ENCODE measurements around the gene DOCK7. TPM values are rescaled to one million over a fixed set of nuclear protein-coding genes. Genes with fewer than 3 reads are reported as not detected.

Gene DOCK7
- total RNA-seq, 1 experiment from 2014 or later, result 57.2 TPM

- peak overlapping the region; percentile 99 for H3K27ac ChIP-seq (ENCODE audit: low read length)
- BruUV-seq (replicated peaks), result TSS peak; percentile 94
- no peak; the same call in 1 of the 2 replicates for ATAC-seq
- no peaks in the 10 kb centered on the region for H3K9me3 ChIP-seq (ENCODE audit: control insufficient read depth, insufficient read depth, low read depth, low read length)
- intact Hi-C loops (cut with micrococcal nuclease; ENCODE audit: unreplicated experiment), result no loop called here
- TF ChIP-seq, protein P1, sequence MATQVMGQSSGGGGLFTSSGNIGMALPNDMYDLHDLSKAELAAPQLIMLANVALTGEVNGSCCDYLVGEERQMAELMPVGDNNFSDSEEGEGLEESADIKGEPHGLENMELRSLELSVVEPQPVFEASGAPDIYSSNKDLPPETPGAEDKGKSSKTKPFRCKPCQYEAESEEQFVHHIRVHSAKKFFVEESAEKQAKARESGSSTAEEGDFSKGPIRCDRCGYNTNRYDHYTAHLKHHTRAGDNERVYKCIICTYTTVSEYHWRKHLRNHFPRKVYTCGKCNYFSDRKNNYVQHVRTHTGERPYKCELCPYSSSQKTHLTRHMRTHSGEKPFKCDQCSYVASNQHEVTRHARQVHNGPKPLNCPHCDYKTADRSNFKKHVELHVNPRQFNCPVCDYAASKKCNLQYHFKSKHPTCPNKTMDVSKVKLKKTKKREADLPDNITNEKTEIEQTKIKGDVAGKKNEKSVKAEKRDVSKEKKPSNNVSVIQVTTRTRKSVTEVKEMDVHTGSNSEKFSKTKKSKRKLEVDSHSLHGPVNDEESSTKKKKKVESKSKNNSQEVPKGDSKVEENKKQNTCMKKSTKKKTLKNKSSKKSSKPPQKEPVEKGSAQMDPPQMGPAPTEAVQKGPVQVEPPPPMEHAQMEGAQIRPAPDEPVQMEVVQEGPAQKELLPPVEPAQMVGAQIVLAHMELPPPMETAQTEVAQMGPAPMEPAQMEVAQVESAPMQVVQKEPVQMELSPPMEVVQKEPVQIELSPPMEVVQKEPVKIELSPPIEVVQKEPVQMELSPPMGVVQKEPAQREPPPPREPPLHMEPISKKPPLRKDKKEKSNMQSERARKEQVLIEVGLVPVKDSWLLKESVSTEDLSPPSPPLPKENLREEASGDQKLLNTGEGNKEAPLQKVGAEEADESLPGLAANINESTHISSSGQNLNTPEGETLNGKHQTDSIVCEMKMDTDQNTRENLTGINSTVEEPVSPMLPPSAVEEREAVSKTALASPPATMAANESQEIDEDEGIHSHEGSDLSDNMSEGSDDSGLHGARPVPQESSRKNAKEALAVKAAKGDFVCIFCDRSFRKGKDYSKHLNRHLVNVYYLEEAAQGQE (IDR thresholded peaks at IDR 0.05; ENCODE audit: insufficient read depth in 1 of 2, low read depth in 2 of 2, low read length in 1 of 2), result no peak
- CTCF ChIA-PET, result no interaction called here
- no peaks in the 10 kb centered on the region for H3K27me3 ChIP-seq (ENCODE audit: control insufficient read depth, insufficient read depth, low read length)
- POLR2A ChIA-PET, result interaction anchor here (0.7 to 1.2 kb wide), 2 partner anchors 8 to 104 kb away, joined by 4 to 5 read pairs; no protein-coding TSS in a partner anchor
- H3K4me3 ChIP-seq (ENCODE audit: low read depth in 2 of 2, low read length in 2 of 2), result peak overlapping the region; percentile 84 to 95
- in situ Hi-C loops (cut with HindIII; ENCODE audit: low pct_unique_long_range_greater_than_20kb, low sequenced_read_pairs), result no loop called here
- H3K36me3 ChIP-seq (ENCODE audit: control insufficient read depth, insufficient read depth, low read length), result peaks cover 11% of the 10 kb centered on the region
- no peak for DNase-seq (ENCODE audit: low read depth, low spot score)
- H3K4me1 ChIP-seq (ENCODE audit: control insufficient read depth, insufficient read depth, low read length), result peaks cover 11% of the 10 kb centered on the region
Measured at GRCh38 chr1:62435231-62436038, 252.8 kb downstream of the DOCK7 start.

DNA sequence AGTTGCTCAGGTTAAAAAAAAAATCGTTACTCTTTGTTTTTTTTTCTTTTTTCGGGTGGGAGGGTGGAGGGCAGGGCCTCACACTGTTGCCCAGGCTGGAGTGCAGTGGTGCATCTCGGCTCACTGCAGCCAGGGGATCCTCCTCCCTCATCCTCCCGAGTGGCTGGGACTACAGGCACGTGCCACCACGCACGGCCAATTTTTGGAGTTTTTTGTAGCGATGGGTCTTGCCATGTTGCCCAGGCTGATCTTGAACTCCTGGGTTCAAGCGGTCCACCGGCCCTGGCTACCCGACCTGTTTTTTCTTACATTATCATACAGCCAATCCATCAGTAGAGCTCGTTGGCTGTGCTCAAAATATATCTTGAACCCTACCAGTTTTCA is 253.6 kb downstream of the DOCK7 start:
- in situ Hi-C loops (cut with HindIII; ENCODE audit: low pct_unique_long_range_greater_than_20kb, low sequenced_read_pairs) (no loop called here), intact Hi-C loops (cut with micrococcal nuclease; ENCODE audit: unreplicated experiment) (no loop called here)
- CTCF ChIA-PET, result no interaction called here
- DNase-seq (ENCODE audit: low read depth, low spot score), result no peak
- no TSS peak for BruUV-seq (replicated peaks)
- H3K36me3 ChIP-seq (ENCODE audit: control insufficient read depth, insufficient read depth, low read length), result peaks cover 7% of the 10 kb centered on the region
- no peaks in the 10 kb centered on the region for H3K9me3 ChIP-seq (ENCODE audit: control insufficient read depth, insufficient read depth, low read depth, low read length)
- H3K4me3 ChIP-seq (ENCODE audit: low read depth in 2 of 2, low read length in 2 of 2), result no peak overlapping the region
- no peak for TF ChIP-seq POLR2AphosphoS5 (IDR thresholded peaks at IDR 0.05; ENCODE audit: low read depth, low read length)
- TF ChIP-seq, protein P2, sequence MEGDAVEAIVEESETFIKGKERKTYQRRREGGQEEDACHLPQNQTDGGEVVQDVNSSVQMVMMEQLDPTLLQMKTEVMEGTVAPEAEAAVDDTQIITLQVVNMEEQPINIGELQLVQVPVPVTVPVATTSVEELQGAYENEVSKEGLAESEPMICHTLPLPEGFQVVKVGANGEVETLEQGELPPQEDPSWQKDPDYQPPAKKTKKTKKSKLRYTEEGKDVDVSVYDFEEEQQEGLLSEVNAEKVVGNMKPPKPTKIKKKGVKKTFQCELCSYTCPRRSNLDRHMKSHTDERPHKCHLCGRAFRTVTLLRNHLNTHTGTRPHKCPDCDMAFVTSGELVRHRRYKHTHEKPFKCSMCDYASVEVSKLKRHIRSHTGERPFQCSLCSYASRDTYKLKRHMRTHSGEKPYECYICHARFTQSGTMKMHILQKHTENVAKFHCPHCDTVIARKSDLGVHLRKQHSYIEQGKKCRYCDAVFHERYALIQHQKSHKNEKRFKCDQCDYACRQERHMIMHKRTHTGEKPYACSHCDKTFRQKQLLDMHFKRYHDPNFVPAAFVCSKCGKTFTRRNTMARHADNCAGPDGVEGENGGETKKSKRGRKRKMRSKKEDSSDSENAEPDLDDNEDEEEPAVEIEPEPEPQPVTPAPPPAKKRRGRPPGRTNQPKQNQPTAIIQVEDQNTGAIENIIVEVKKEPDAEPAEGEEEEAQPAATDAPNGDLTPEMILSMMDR (IDR thresholded peaks at IDR 0.05), result no peak
- TF ChIP-seq SIN3A (IDR thresholded peaks at IDR 0.05; ENCODE audit: borderline replicate concordance, insufficient read depth, low read depth, low read length), result no peak
- TF ChIP-seq, protein P1 (IDR thresholded peaks at IDR 0.05; ENCODE audit: insufficient read depth in 1 of 2, low read depth in 2 of 2, low read length in 1 of 2), result no peak
- TF ChIP-seq TCF7L2 (IDR thresholded peaks at IDR 0.05; ENCODE audit: low read depth, low read length), result no peak
- no peaks in the 10 kb centered on the region; the same call in 1 of the 2 replicates for H3K27me3 ChIP-seq (ENCODE audit: control insufficient read depth, insufficient read depth, low read length)
- ATAC-seq, result no peak
- no peak overlapping the region for H3K27ac ChIP-seq (ENCODE audit: low read length)
- H3K4me1 ChIP-seq (ENCODE audit: control insufficient read depth, insufficient read depth, low read length), result peaks cover 3% of the 10 kb centered on the region; the same call in 1 of the 2 replicates
- POLR2A ChIA-PET, result no interaction called here
